ENCODE data around the gene FUT8. TPM values are rescaled to one million over a fixed set of nuclear protein-coding genes. Genes with fewer than 3 reads are reported as not detected.

FUT8 gene
- total RNA-seq, 1 experiment from 2014 or later: 42.3 TPM

GRCh38 chr14:65604936-65605335 is 192.4 kb downstream of the FUT8 start:
- H3K79me2 ChIP-seq (ENCODE audit: insufficient read depth, low read length): no peaks in the 10 kb centered on the region
- H3K9ac ChIP-seq (ENCODE audit: low read length): no peak overlapping the region
- no peaks in the 10 kb centered on the region for H3K9me2 ChIP-seq (ENCODE audit: insufficient read depth)
- ATAC-seq (no peak), DNase-seq (ENCODE audit: low read depth, low spot score) (no peak)
- ChIA-PET POLR2A (no interaction called here), CTCF (no interaction called here), RAD21 (ENCODE audit: low non-redundant PET in 1 of 2, low total read pairs in 2 of 2, uncharacterized antibody in 2 of 2, unreplicated experiment in 2 of 2) (no interaction called here)
- H3K27me3 ChIP-seq (ENCODE audit: insufficient read depth, low read length): no peaks in the 10 kb centered on the region
- H3K4me1 ChIP-seq (ENCODE audit: control insufficient read depth in 1 of 2, insufficient read depth in 2 of 2, low read length in 2 of 2): no peaks in the 10 kb centered on the region
- intact Hi-C loops (cut with micrococcal nuclease): loop anchor here (1.0 to 5.0 kb wide), 2 partner anchors 188 to 441 kb away; no protein-coding TSS in a partner anchor
- H3K4me3 ChIP-seq (replicated peaks in 1 of 2; ENCODE audit: low read depth in 1 of 2, low read length in 2 of 2): no peak overlapping the region
- no peaks in the 10 kb centered on the region for H4K20me1 ChIP-seq (ENCODE audit: insufficient read depth)
- TF ChIP-seq RAD21 (IDR thresholded peaks at IDR 0.05; ENCODE audit: low read depth) (peak; percentile 55), CTCF (IDR thresholded peaks at IDR 0.05 in 2 of 3, conservative IDR thresholded peaks at IDR 0.05 in 1 of 3; ENCODE audit: borderline replicate concordance in 1 of 3, insufficient read depth in 1 of 3, low read depth in 2 of 3, low read length in 2 of 3) (peak in 2 of 3 experiments; percentile 26 to 34; a peak in 2 of 6 replicates), CEBPB (IDR thresholded peaks at IDR 0.05; ENCODE audit: low read depth) (no peak), FOSL1 (IDR thresholded peaks at IDR 0.05; ENCODE audit: low read depth) (no peak), ZNF274 (IDR thresholded peaks at IDR 0.05; ENCODE audit: low read depth, low read length) (no peak), YY1 (IDR thresholded peaks at IDR 0.05; ENCODE audit: extremely low read depth, insufficient replicate concordance, low read depth, low read length) (no peak), EGR1 (IDR thresholded peaks at IDR 0.05; ENCODE audit: low read depth) (no peak), SRF (IDR thresholded peaks at IDR 0.05; ENCODE audit: low read depth) (no peak)
- no peak overlapping the region for H3K27ac ChIP-seq (ENCODE audit: low read depth, low read length)
- BruUV-seq (replicated peaks): no TSS peak
- no peak overlapping the region for H2AFZ ChIP-seq (ENCODE audit: low read depth, low read length, poor library complexity, severe bottlenecking)
- no peaks in the 10 kb centered on the region for H3K36me3 ChIP-seq (ENCODE audit: control insufficient read depth in 1 of 2, insufficient read depth in 2 of 2, low read length in 2 of 2)
- no peaks in the 10 kb centered on the region for H3K9me3 ChIP-seq (ENCODE audit: control insufficient read depth in 1 of 2, insufficient read depth in 1 of 2, low read depth in 1 of 2, low read length in 2 of 2)
- no peak overlapping the region for H3K4me2 ChIP-seq (ENCODE audit: low read length)

GRCh38 chr14:65606460-65606859 is 193.9 kb downstream of the FUT8 start:
- H3K4me2 ChIP-seq (ENCODE audit: low read length): no peak overlapping the region
- no peaks in the 10 kb centered on the region for H3K9me2 ChIP-seq (ENCODE audit: insufficient read depth)
- DNase-seq (ENCODE audit: low read depth, low spot score): no peak
- H3K79me2 ChIP-seq (ENCODE audit: insufficient read depth, low read length): no peaks in the 10 kb centered on the region
- no peak overlapping the region for H2AFZ ChIP-seq (ENCODE audit: low read depth, low read length, poor library complexity, severe bottlenecking)
- no peak overlapping the region for H3K4me3 ChIP-seq (replicated peaks in 1 of 2; ENCODE audit: low read depth in 1 of 2, low read length in 2 of 2)
- no peak overlapping the region for H3K27ac ChIP-seq (ENCODE audit: low read depth, low read length)
- no peaks in the 10 kb centered on the region for H3K9me3 ChIP-seq (ENCODE audit: control insufficient read depth in 1 of 2, insufficient read depth in 1 of 2, low read depth in 1 of 2, low read length in 2 of 2)
- ChIA-PET RAD21 (ENCODE audit: low non-redundant PET in 1 of 2, low total read pairs in 2 of 2, uncharacterized antibody in 2 of 2, unreplicated experiment in 2 of 2) (no interaction called here), POLR2A (no interaction called here), CTCF (no interaction called here)
- H3K27me3 ChIP-seq (ENCODE audit: insufficient read depth, low read length): no peaks in the 10 kb centered on the region
- no peaks in the 10 kb centered on the region for H4K20me1 ChIP-seq (ENCODE audit: insufficient read depth)
- H3K36me3 ChIP-seq (ENCODE audit: control insufficient read depth in 1 of 2, insufficient read depth in 2 of 2, low read length in 2 of 2): no peaks in the 10 kb centered on the region
- ATAC-seq: no peak
- no peaks in the 10 kb centered on the region for H3K4me1 ChIP-seq (ENCODE audit: control insufficient read depth in 1 of 2, insufficient read depth in 2 of 2, low read length in 2 of 2)
- intact Hi-C loops (cut with micrococcal nuclease): loop anchor here (5.0 kb wide), 1 partner anchor 189 kb away; no protein-coding TSS in a partner anchor
- H3K9ac ChIP-seq (ENCODE audit: low read length): no peak overlapping the region
- no TSS peak for BruUV-seq (replicated peaks)
- TF ChIP-seq ELF1 (IDR thresholded peaks at IDR 0.05; ENCODE audit: borderline replicate concordance, low read depth): no peak
- no peak for TF ChIP-seq MAX (IDR thresholded peaks at IDR 0.05)
- no peak for TF ChIP-seq EGR1 (IDR thresholded peaks at IDR 0.05; ENCODE audit: low read depth)
- TF ChIP-seq SP1 (IDR thresholded peaks at IDR 0.05; ENCODE audit: low read depth): no peak
- no peak for TF ChIP-seq ZBTB33 (IDR thresholded peaks at IDR 0.05; ENCODE audit: extremely low read depth, insufficient replicate concordance, low read length)
- TF ChIP-seq CEBPB (IDR thresholded peaks at IDR 0.05; ENCODE audit: low read depth): no peak
- no peak for TF ChIP-seq ATF3 (IDR thresholded peaks at IDR 0.05)
- TF ChIP-seq JUND (IDR thresholded peaks at IDR 0.05): no peak
- no peak for TF ChIP-seq FOSL1 (IDR thresholded peaks at IDR 0.05; ENCODE audit: low read depth)
- no peak for TF ChIP-seq EZH2 (IDR thresholded peaks at IDR 0.05)
- no peak for TF ChIP-seq EZH2phosphoT487 (IDR thresholded peaks at IDR 0.05; ENCODE audit: borderline replicate concordance)
- TF ChIP-seq SIN3A (IDR thresholded peaks at IDR 0.05; ENCODE audit: low read depth): no peak

All from HCT116 (cell line).